Upper lobe of right lung (tissue), 1 donor: ENCODE results near the gene SLC5A4. TPM values are rescaled to one million over a fixed set of nuclear protein-coding genes. Genes with fewer than 3 reads are reported as not detected.

Source experiments
- ATAC-seq: fragments of 200-7000 bp; cut with Tn5 transposase; one replicate; pipeline ENCODE4 v1.9.1; 2020; ENCODE audit warnings: mild to moderate bottlenecking, moderate library complexity
- DNase-seq: peaks from one replicate; pipeline ENCODE4 v3.0.0-alpha.2; 2020
- H3K27ac ChIP-seq: fragments of 200-600 bp; one replicate; pipeline ENCODE4 v1.8.0; 2022
- H3K27me3 ChIP-seq: fragments of 200-600 bp; one replicate; pipeline ENCODE4 v1.8.0; 2022; ENCODE audit warnings: mild to moderate bottlenecking
- H3K36me3 ChIP-seq: fragments of 200-600 bp; one replicate; pipeline ENCODE4 v1.8.0; 2022
- H3K4me1 ChIP-seq: fragments of 200-600 bp; one replicate; pipeline ENCODE4 v1.8.0; 2022
- H3K4me3 ChIP-seq: fragments of 200-600 bp; one replicate; pipeline ENCODE4 v1.8.0; 2022; ENCODE audit warnings: mild to moderate bottlenecking
- H3K9me3 ChIP-seq: fragments of 200-600 bp; one replicate; pipeline ENCODE4 v1.8.0; 2022
- CTCF ChIP-seq: fragments of 200-600 bp; IDR thresholded peaks from one replicate; pipeline ENCODE4 v1.8.0; 2022; ENCODE audit warnings: antibody characterized with exemption
- intact Hi-C: fragments of 100-400 bp; cut with DNase I; formaldehyde crosslinking; loops from one replicate; pipeline ENCODE4 v1.11.0; 2022
- total RNA-seq: library from RNA; stranded (reverse); fragmentation: NEBNext Ultra II Directional; extraction: Animal tissue kit (Norgen Biotek cat#: 25700); gene quantifications from one replicate; pipeline ENCODE4 v1.2.1, GENCODE V29; 2021
- donor health status: DM: no; HTN: yes; CAD: no; lungs with severe emphysema.

Gene SLC5A4
- total RNA-seq, 1 donor from 2014 or later, result 1.6 TPM

- no peaks in the 10 kb centered on the region for H3K4me1 ChIP-seq
- intact Hi-C loops, result no loop called here
- H3K27me3 ChIP-seq, result peaks cover 35% of the 10 kb centered on the region
- H3K36me3 ChIP-seq, result no peaks in the 10 kb centered on the region
- no peak overlapping the region for H3K4me3 ChIP-seq
- no peaks in the 10 kb centered on the region for H3K9me3 ChIP-seq
- ATAC-seq, result no peak
- TF ChIP-seq CTCF, result no peak
- H3K27ac ChIP-seq, result no peak overlapping the region
- DNase-seq, result no peak
These were observed 77.9 kb downstream of the SLC5A4 start for GRCh38 chr22:32177221-32177765.

- Histone ChIP-seq H3K27me3 (peaks cover 32% of the 10 kb centered on the region), H3K36me3 (no peaks in the 10 kb centered on the region), H3K4me1 (no peaks in the 10 kb centered on the region), H3K4me3 (no peak overlapping the region), H3K9me3 (no peaks in the 10 kb centered on the region), H3K27ac (no peak overlapping the region)
- DNase-seq, result no peak
- intact Hi-C loops, result no loop called here
- TF ChIP-seq CTCF, result no peak
- ATAC-seq, result peak; percentile 30
These were observed 79.2 kb downstream of the SLC5A4 start for GRCh38 chr22:32175683-32176644.

GRCh38 chr22:32175115-32175514 lies 80.0 kb downstream of the SLC5A4 start:
- intact Hi-C loops, result no loop called here
- DNase-seq (no peak), ATAC-seq (no peak)
- Histone ChIP-seq H3K4me1 (no peaks in the 10 kb centered on the region), H3K9me3 (no peaks in the 10 kb centered on the region), H3K27ac (no peak overlapping the region), H3K27me3 (peaks cover 32% of the 10 kb centered on the region), H3K36me3 (no peaks in the 10 kb centered on the region), H3K4me3 (no peak overlapping the region)
- TF ChIP-seq CTCF, result no peak

Other genes starting within 250 kb of the SLC5A4 start
- 1.3 TPM for gene SLC5A1, start 212.1 kb downstream of the SLC5A4 start, total RNA-seq
- not detected for gene C22orf42, start 96.0 kb downstream of the SLC5A4 start, total RNA-seq
- not detected for gene RFPL2, start 50.3 kb downstream of the SLC5A4 start, total RNA-seq
- not detected for gene RFPL3, start 102.5 kb upstream of the SLC5A4 start, total RNA-seq
- 61.1 TPM for gene RTCB, start 156.9 kb upstream of the SLC5A4 start, total RNA-seq
- gene BPIFC, start 209.1 kb upstream of the SLC5A4 start, total RNA-seq, result not detected
- 96.4 TPM for gene FBXO7, start 219.5 kb upstream of the SLC5A4 start, total RNA-seq